Measurements from ENCODE around the gene UNC5CL.
A peak's percentile ranks its signal among the peaks of the same experiment; 100 is the strongest.

UNC5CL gene

DNA sequence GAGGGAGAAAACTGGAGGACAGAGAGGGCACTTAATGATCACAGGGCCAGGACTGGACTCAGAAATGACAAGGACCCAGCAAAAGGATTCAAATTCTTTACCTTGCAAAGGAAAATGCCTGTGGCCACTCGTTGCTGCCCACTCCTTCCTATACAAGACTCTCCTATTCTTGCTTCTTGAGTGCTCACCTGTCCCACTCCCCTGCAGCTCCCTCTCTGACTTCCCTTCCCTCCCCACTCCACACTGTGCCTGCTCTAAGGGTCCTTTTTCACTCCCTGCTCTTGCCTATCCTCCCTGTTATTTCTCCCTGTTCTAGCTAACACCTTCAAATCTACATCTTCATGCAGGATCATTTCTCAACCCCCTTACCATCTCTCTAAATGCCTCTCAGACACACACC is 56.1 kb downstream of the UNC5CL start:
- Histone ChIP-seq H3K9ac (ENCODE audit: low read length) (no peak overlapping the region), H3K27me3 (ENCODE audit: control insufficient read depth in 1 of 2, insufficient read depth in 1 of 2, low read length in 2 of 2) (peaks cover 3 to 5% of the 10 kb centered on the region in 2 experiments), H3K9me3 (ENCODE audit: control insufficient read depth, low read length) (no peaks in the 10 kb centered on the region), H3K18ac (ENCODE audit: low read depth in 1 of 2, low read length in 2 of 2) (no peak overlapping the region), H2BK15ac (ENCODE audit: low read depth, poor library complexity, severe bottlenecking) (peak overlapping the region; percentile 20), H3K4me2 (ENCODE audit: low read length, poor library complexity, severe bottlenecking) (no peak overlapping the region), H3K27ac (ENCODE audit: low read length, poor library complexity, severe bottlenecking) (no peak overlapping the region), H4K91ac (ENCODE audit: low read length) (no peak overlapping the region), H2AFZ (ENCODE audit: low read depth, low read length) (no peak overlapping the region), H2BK12ac (ENCODE audit: low read length in 2 of 2) (no peak overlapping the region), H3K4me3 (ENCODE audit: insufficient read depth in 1 of 2, low read depth in 1 of 2, low read length in 2 of 2) (no peak overlapping the region), H3K4ac (ENCODE audit: low read depth in 1 of 2, low read length in 2 of 2) (no peak overlapping the region), H2BK120ac (ENCODE audit: low read depth, low read length) (no peak overlapping the region), H3K23ac (ENCODE audit: low read length in 2 of 2) (no peak overlapping the region), H2BK5ac (ENCODE audit: low read depth, low read length, poor library complexity, severe bottlenecking) (no peak overlapping the region), H3K36me3 (ENCODE audit: control insufficient read depth in 1 of 2, insufficient read depth in 2 of 2, low read depth in 1 of 2, low read length in 2 of 2) (peaks cover 0 to 4% of the 10 kb centered on the region in 2 experiments), H3K79me1 (replicated peaks; ENCODE audit: low read length, poor library complexity, severe bottlenecking) (no peaks in the 10 kb centered on the region), H3K4me1 (ENCODE audit: control insufficient read depth, insufficient read depth, low read depth, low read length) (peaks cover 6% of the 10 kb centered on the region), H2AK5ac (ENCODE audit: low read length, severe bottlenecking) (no peak overlapping the region), H4K8ac (ENCODE audit: low read length) (no peak overlapping the region), H3K14ac (ENCODE audit: low read length in 2 of 2) (no peak overlapping the region)
- DNase-seq, result no peak
- 53% methylated on average over 1 of the region's 1 CpG for WGBS

DNA sequence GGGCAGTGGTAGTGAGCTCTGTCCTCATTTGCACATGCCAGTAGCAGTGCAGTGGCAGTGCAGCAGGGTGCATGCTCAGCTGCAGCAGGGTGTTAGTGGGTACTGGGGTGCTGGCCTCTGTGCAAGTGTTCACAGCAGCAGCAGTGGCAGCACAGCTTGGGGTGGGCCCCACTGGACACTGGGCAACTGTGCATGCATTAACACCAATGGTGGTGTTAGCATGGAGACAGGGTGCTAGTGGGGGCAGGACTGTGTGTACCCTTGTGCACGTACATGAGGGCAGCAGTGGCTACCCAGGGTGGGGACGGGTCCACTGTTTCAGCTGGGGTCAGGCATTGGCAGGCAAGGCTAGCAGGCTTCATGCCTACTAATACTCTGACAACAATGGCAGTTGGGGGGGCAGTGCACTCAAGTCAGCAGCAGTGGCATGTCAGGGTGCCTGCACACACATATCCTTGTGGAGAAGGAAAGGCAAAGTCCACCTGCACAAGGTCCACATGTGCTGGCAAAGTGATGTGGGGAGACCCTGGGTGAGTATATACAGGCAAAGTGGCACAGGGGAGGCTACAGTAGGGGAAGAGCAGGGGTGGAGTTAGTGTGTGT is 60.2 kb downstream of the UNC5CL start:
- Histone ChIP-seq H3K9ac (ENCODE audit: low read length) (no peak overlapping the region), H3K4ac (ENCODE audit: low read depth in 1 of 2, low read length in 2 of 2) (no peak overlapping the region), H3K4me1 (ENCODE audit: control insufficient read depth, insufficient read depth, low read depth, low read length) (peaks cover 2% of the 10 kb centered on the region), H2AFZ (ENCODE audit: low read depth, low read length) (no peak overlapping the region), H3K14ac (ENCODE audit: low read length in 2 of 2) (peak overlapping the region in 1 of 2 experiments; percentile 45), H3K36me3 (ENCODE audit: control insufficient read depth in 1 of 2, insufficient read depth in 2 of 2, low read depth in 1 of 2, low read length in 2 of 2) (peaks cover 0 to 4% of the 10 kb centered on the region in 2 experiments), H3K9me3 (ENCODE audit: control insufficient read depth, low read length) (no peaks in the 10 kb centered on the region), H4K91ac (ENCODE audit: low read length) (peak overlapping the region; percentile 65), H2BK5ac (ENCODE audit: low read depth, low read length, poor library complexity, severe bottlenecking) (no peak overlapping the region), H3K23ac (ENCODE audit: low read length in 2 of 2) (no peak overlapping the region), H4K8ac (ENCODE audit: low read length) (peak overlapping the region; percentile 51), H2BK12ac (ENCODE audit: low read length in 2 of 2) (no peak overlapping the region), H3K79me1 (replicated peaks; ENCODE audit: low read length, poor library complexity, severe bottlenecking) (no peaks in the 10 kb centered on the region), H2BK15ac (ENCODE audit: low read depth, poor library complexity, severe bottlenecking) (no peak overlapping the region), H2AK5ac (ENCODE audit: low read length, severe bottlenecking) (no peak overlapping the region), H3K27me3 (ENCODE audit: control insufficient read depth in 1 of 2, insufficient read depth in 1 of 2, low read length in 2 of 2) (peaks cover 5% of the 10 kb centered on the region in 2 experiments), H2BK120ac (ENCODE audit: low read depth, low read length) (no peak overlapping the region), H3K4me3 (ENCODE audit: insufficient read depth in 1 of 2, low read depth in 1 of 2, low read length in 2 of 2) (no peak overlapping the region), H3K4me2 (ENCODE audit: low read length, poor library complexity, severe bottlenecking) (no peak overlapping the region), H3K18ac (ENCODE audit: low read depth in 1 of 2, low read length in 2 of 2) (no peak overlapping the region), H3K27ac (ENCODE audit: low read length, poor library complexity, severe bottlenecking) (no peak overlapping the region)
- DNase-seq, result no peak
- WGBS, result 88% methylated on average over 2 of the region's 2 CpGs

DNA sequence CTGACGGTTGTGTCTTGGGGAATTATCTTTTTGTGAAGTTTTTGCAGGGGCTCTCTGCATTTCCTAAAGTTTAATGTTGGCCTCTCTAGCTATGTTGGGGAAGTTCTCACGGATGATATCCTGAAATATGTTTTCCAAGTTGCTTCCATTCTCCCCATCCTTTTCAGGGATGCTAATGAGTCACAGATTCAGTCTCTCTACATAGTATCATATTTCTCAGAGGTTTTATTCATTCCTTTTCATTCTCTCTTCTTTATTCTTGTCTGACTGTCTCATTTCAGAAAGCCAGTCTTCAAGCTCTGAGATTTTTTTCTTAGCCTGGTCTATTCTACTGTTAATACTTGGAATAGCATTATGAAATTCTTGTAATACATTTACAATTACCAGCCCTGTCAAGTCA is 61.3 kb downstream of the UNC5CL start:
- H3K79me1 ChIP-seq (replicated peaks; ENCODE audit: low read length, poor library complexity, severe bottlenecking), result no peaks in the 10 kb centered on the region
- H2BK12ac ChIP-seq (ENCODE audit: low read length in 2 of 2), result no peak overlapping the region
- no peak overlapping the region for H3K4me2 ChIP-seq (ENCODE audit: low read length, poor library complexity, severe bottlenecking)
- no peak overlapping the region for H3K9ac ChIP-seq (ENCODE audit: low read length)
- 100% methylated on average over 1 of the region's 2 CpGs for WGBS
- H2AK5ac ChIP-seq (ENCODE audit: low read length, severe bottlenecking), result no peak overlapping the region
- no peak overlapping the region for H3K14ac ChIP-seq (ENCODE audit: low read length in 2 of 2)
- no peak overlapping the region for H4K8ac ChIP-seq (ENCODE audit: low read length)
- no peak for DNase-seq
- no peak overlapping the region for H2BK15ac ChIP-seq (ENCODE audit: low read depth, poor library complexity, severe bottlenecking)
- H3K27me3 ChIP-seq (ENCODE audit: control insufficient read depth in 1 of 2, insufficient read depth in 1 of 2, low read length in 2 of 2), result peaks cover 5% of the 10 kb centered on the region in 2 experiments
- no peak overlapping the region for H3K4ac ChIP-seq (ENCODE audit: low read depth in 1 of 2, low read length in 2 of 2)
- no peak overlapping the region for H2BK120ac ChIP-seq (ENCODE audit: low read depth, low read length)
- no peak overlapping the region for H3K27ac ChIP-seq (ENCODE audit: low read length, poor library complexity, severe bottlenecking)
- H3K4me1 ChIP-seq (ENCODE audit: control insufficient read depth, insufficient read depth, low read depth, low read length), result peaks cover 2% of the 10 kb centered on the region
- H2AFZ ChIP-seq (ENCODE audit: low read depth, low read length), result no peak overlapping the region
- no peak overlapping the region for H3K23ac ChIP-seq (ENCODE audit: low read length in 2 of 2)
- H3K36me3 ChIP-seq (ENCODE audit: control insufficient read depth in 1 of 2, insufficient read depth in 2 of 2, low read depth in 1 of 2, low read length in 2 of 2), result peaks cover 0 to 4% of the 10 kb centered on the region in 2 experiments
- no peak overlapping the region for H3K4me3 ChIP-seq (ENCODE audit: insufficient read depth in 1 of 2, low read depth in 1 of 2, low read length in 2 of 2)
- H4K91ac ChIP-seq (ENCODE audit: low read length), result no peak overlapping the region
- no peak overlapping the region for H2BK5ac ChIP-seq (ENCODE audit: low read depth, low read length, poor library complexity, severe bottlenecking)
- no peak overlapping the region for H3K18ac ChIP-seq (ENCODE audit: low read depth in 1 of 2, low read length in 2 of 2)
- no peaks in the 10 kb centered on the region for H3K9me3 ChIP-seq (ENCODE audit: control insufficient read depth, low read length)

DNA sequence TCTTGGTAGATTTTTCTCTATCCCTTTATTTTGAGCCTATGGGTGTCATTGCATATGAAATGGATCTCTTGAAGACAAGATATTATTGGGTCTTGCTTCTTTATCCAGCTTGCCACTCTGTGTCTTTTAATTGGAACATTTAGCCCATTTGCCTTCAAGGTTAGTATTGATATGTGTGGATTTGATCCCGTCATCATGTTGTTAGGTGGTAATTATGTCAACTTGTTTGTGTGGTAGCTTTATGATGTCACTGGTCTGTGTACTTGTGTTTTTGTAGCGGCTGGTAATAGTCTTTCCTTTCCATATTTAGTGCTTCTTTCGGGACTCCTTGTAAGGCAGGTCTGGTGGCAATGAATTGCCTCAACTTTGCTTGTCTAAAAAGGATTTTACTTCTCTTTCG is 61.9 kb downstream of the UNC5CL start:
- Histone ChIP-seq H3K79me1 (replicated peaks; ENCODE audit: low read length, poor library complexity, severe bottlenecking) (no peaks in the 10 kb centered on the region), H3K27me3 (ENCODE audit: control insufficient read depth in 1 of 2, insufficient read depth in 1 of 2, low read length in 2 of 2) (peaks cover 5% of the 10 kb centered on the region in 2 experiments), H3K4me1 (ENCODE audit: control insufficient read depth, insufficient read depth, low read depth, low read length) (peaks cover 2% of the 10 kb centered on the region), H2AFZ (ENCODE audit: low read depth, low read length) (no peak overlapping the region), H3K23ac (ENCODE audit: low read length in 2 of 2) (no peak overlapping the region), H2BK5ac (ENCODE audit: low read depth, low read length, poor library complexity, severe bottlenecking) (no peak overlapping the region), H2BK120ac (ENCODE audit: low read depth, low read length) (no peak overlapping the region), H4K8ac (ENCODE audit: low read length) (no peak overlapping the region), H3K4me2 (ENCODE audit: low read length, poor library complexity, severe bottlenecking) (no peak overlapping the region), H2AK5ac (ENCODE audit: low read length, severe bottlenecking) (no peak overlapping the region), H3K18ac (ENCODE audit: low read depth in 1 of 2, low read length in 2 of 2) (no peak overlapping the region), H2BK12ac (ENCODE audit: low read length in 2 of 2) (no peak overlapping the region), H2BK15ac (ENCODE audit: low read depth, poor library complexity, severe bottlenecking) (no peak overlapping the region), H3K36me3 (ENCODE audit: control insufficient read depth in 1 of 2, insufficient read depth in 2 of 2, low read depth in 1 of 2, low read length in 2 of 2) (peaks cover 0 to 4% of the 10 kb centered on the region in 2 experiments), H3K9me3 (ENCODE audit: control insufficient read depth, low read length) (no peaks in the 10 kb centered on the region), H3K4me3 (ENCODE audit: insufficient read depth in 1 of 2, low read depth in 1 of 2, low read length in 2 of 2) (no peak overlapping the region), H3K4ac (ENCODE audit: low read depth in 1 of 2, low read length in 2 of 2) (no peak overlapping the region), H4K91ac (ENCODE audit: low read length) (no peak overlapping the region), H3K27ac (ENCODE audit: low read length, poor library complexity, severe bottlenecking) (no peak overlapping the region), H3K14ac (ENCODE audit: low read length in 2 of 2) (no peak overlapping the region), H3K9ac (ENCODE audit: low read length) (no peak overlapping the region)
- 92% methylated on average over 4 of the region's 4 CpGs for WGBS
- no peak for DNase-seq

Measured in mesenchymal stem cell (in vitro differentiated cells and primary cell).